Right atrium auricular region (tissue), 2 donors: ENCODE measurements around the gene SLC6A16. TPM values are rescaled to one million over a fixed set of nuclear protein-coding genes. Genes with fewer than 3 reads are reported as not detected.
A peak's percentile ranks its signal among the peaks of the same experiment; 100 is the strongest.

ENCODE experiments used
- DNase-seq: peaks from one replicate; pipeline ENCODE4 v3.0.0-alpha.2; 2019; ENCODE audit warnings: low spot score
- H3K27ac ChIP-seq, 2 donors: fragments of 200-600 bp; sonication (generic); 1 replicate in 1 of 2; 2 replicates in 1 of 2; pipeline ENCODE4 v1.5.1; 2016 to 2019
- H3K27me3 ChIP-seq, 2 donors: fragments of 200-600 bp; sonication (generic); one replicate each; pipeline versions ENCODE4 v1.5.1 to v1.6.0; 2017 to 2019
- H3K36me3 ChIP-seq: fragments of 200-600 bp; sonication (generic); one replicate; pipeline ENCODE4 v1.5.1; 2016
- H3K4me1 ChIP-seq, 2 donors: fragments of 200-600 bp; sonication (generic); one replicate each; pipeline versions ENCODE4 v1.5.1 to v1.6.0; 2017 to 2019
- H3K4me3 ChIP-seq, 2 donors: fragments of 200-600 bp; sonication (generic); 1 replicate in 1 of 2; 2 replicates in 1 of 2; pipeline ENCODE4 v1.5.1; 2017 to 2019; ENCODE audit warnings: mild to moderate bottlenecking in 1 of 2, moderate library complexity in 1 of 2
- H3K9me3 ChIP-seq, 2 donors: fragments of 200-600 bp; sonication (generic); one replicate each; pipeline ENCODE4 v1.5.1; 2019
- CTCF ChIP-seq, 2 donors: fragments of 200-600 bp; sonication (generic); IDR thresholded peaks; one replicate each; pipeline ENCODE4 v1.5.1; 2019; ENCODE audit warnings: antibody characterized with exemption in 2 of 2
- total RNA-seq, 2 donors: library from RNA; depleted of rRNA; stranded (reverse); fragments of >200 nt; gene quantifications; one replicate each; pipeline ENCODE4 v1.1.0, GENCODE V29; 2016

The SLC6A16 gene
- total RNA-seq, 2 donors from 2014 or later = 0.56 to 0.90 TPM

- DNase-seq = no peak
- TF ChIP-seq CTCF (IDR thresholded peaks at IDR 0.05) = no peak
- peaks cover 5 to 36% of the 10 kb centered on the region in 2 donors for H3K4me1 ChIP-seq
- H3K9me3 ChIP-seq = no peaks in the 10 kb centered on the region
- H3K27ac ChIP-seq = peak overlapping the region; percentile 85 to 91
- peaks cover 20% of the 10 kb centered on the region for H3K36me3 ChIP-seq
- no peaks in the 10 kb centered on the region for H3K27me3 ChIP-seq
- peak overlapping the region; percentile 35 to 54 for H3K4me3 ChIP-seq
Observed at GRCh38 chr19:49338023-49338677, 13.2 kb upstream of the SLC6A16 start.

GRCh38 chr19:49337267-49338022 is 12.5 kb upstream of the SLC6A16 start:
- peaks cover 5 to 36% of the 10 kb centered on the region in 2 donors for H3K4me1 ChIP-seq
- H3K9me3 ChIP-seq = no peaks in the 10 kb centered on the region
- no peak overlapping the region for H3K27ac ChIP-seq
- no peak overlapping the region for H3K4me3 ChIP-seq
- TF ChIP-seq CTCF (IDR thresholded peaks at IDR 0.05) = no peak
- H3K36me3 ChIP-seq = peaks cover 13% of the 10 kb centered on the region
- no peak for DNase-seq
- no peaks in the 10 kb centered on the region for H3K27me3 ChIP-seq

- Histone ChIP-seq H3K9me3 (no peaks in the 10 kb centered on the region), H3K27me3 (no peaks in the 10 kb centered on the region), H3K27ac (no peak overlapping the region), H3K4me1 (peaks cover 5 to 36% of the 10 kb centered on the region in 2 donors), H3K36me3 (peaks cover 9% of the 10 kb centered on the region), H3K4me3 (no peak overlapping the region)
- DNase-seq = no peak
- no peak for TF ChIP-seq CTCF (IDR thresholded peaks at IDR 0.05)
Observed at GRCh38 chr19:49336482-49337266, 11.7 kb upstream of the SLC6A16 start.

- DNase-seq = no peak
- Histone ChIP-seq H3K27ac (no peak overlapping the region), H3K4me1 (peaks cover 5 to 31% of the 10 kb centered on the region in 2 donors)
Observed at GRCh38 chr19:49335784-49336481, 10.9 kb upstream of the SLC6A16 start.

More at GRCh38 chr19:49335784-49336481, 10.9 kb upstream of the SLC6A16 start:
- TF ChIP-seq CTCF (IDR thresholded peaks at IDR 0.05) = no peak
- Histone ChIP-seq H3K9me3 (no peaks in the 10 kb centered on the region), H3K4me3 (peak overlapping the region; percentile 12 to 30), H3K36me3 (peaks cover 9% of the 10 kb centered on the region), H3K27me3 (no peaks in the 10 kb centered on the region)
